H7 (cell line): ENCODE data around the gene ILKAP. TPM values are rescaled to one million over a fixed set of nuclear protein-coding genes. Genes with fewer than 3 reads are reported as not detected.

ENCODE experiments used
- DNase-seq: peaks from one replicate; pipeline ENCODE4 v3.0.0; 2012
- H3K27me3 ChIP-seq: 2 replicates; pipeline ENCODE4 v1.6.0; 2011; ENCODE audit warnings: mild to moderate bottlenecking, low read length; ENCODE audit not compliant: control insufficient read depth, insufficient read depth
- H3K36me3 ChIP-seq: replicated peaks from 2 replicates; pipeline ENCODE4 v1.5.1; 2011; ENCODE audit warnings: low read length; ENCODE audit not compliant: control insufficient read depth, insufficient read depth
- H3K4me3 ChIP-seq: 2 replicates; pipeline ENCODE4 v1.5.1; 2011; ENCODE audit warnings: low read depth, mild to moderate bottlenecking, control low read depth, low read length, moderate library complexity; ENCODE audit not compliant: insufficient read depth
- total RNA-seq: library from RNA; depleted of rRNA; stranded (reverse); fragments of >200 nt; shearing (Covaris generic); gene quantifications from 2 replicates; pipeline ENCODE4 v1.2.3, GENCODE V29; 2014

ILKAP gene
- total RNA-seq, 1 experiment from 2014 or later, result 12.8 TPM

DNA sequence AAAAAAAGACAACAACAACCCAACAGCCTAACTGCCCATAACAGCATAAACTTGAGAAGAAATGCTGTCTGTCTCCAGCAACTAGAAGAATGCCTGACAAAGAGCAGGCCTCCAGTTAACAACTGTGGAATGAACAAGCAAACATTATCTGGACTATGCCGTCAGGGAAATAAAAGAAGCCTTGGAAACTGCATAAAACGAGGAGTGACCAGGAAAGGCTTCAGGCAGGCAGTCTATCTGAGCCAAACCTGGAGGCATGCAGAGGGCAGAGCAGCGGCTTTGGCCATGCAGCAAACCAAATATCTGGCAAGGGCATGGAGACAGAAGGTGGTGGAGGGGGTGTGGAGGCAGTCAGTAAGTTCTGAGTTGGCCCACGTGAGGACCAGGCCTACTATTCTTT lies 25.2 kb upstream of the ILKAP start:
- H3K27me3 ChIP-seq, result peaks cover 29% of the 10 kb centered on the region
- DNase-seq, result no peak
- H3K36me3 ChIP-seq, result no peaks in the 10 kb centered on the region

DNA sequence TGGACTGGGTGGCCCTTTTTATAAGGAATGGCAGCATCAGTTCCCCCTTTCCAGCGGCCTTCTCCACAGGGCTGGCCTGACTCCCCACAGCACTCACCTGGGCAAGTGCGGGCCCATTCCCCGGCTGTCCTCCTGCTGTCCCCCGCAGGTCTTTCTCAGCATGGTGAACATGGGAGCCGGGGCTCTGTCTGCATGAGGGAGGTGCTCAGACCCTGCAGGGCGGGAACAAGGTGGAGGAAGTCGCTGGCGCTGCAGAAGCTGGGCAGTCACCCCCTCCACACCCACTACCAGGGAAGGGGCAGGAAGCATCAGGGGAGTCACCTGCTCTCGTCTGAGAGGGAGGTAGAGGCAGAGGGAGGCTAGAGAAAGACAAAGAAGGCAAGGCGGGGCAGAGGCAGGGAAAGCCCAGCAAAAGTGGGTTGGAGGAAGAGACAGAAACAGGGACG lies 24.1 kb upstream of the ILKAP start:
- Histone ChIP-seq H3K4me3 (no peak overlapping the region), H3K27me3 (peaks cover 29% of the 10 kb centered on the region), H3K36me3 (no peaks in the 10 kb centered on the region)
- DNase-seq, result peak; percentile 69

More for the DNA sequence above, 25.2 kb upstream of the ILKAP start:
- no peak overlapping the region for H3K4me3 ChIP-seq

GRCh38 chr2:238226698-238227586 lies 23.4 kb upstream of the ILKAP start:
- DNase-seq, result no peak
- Histone ChIP-seq H3K4me3 (no peak overlapping the region), H3K27me3 (peaks cover 26% of the 10 kb centered on the region), H3K36me3 (no peaks in the 10 kb centered on the region)

DNA sequence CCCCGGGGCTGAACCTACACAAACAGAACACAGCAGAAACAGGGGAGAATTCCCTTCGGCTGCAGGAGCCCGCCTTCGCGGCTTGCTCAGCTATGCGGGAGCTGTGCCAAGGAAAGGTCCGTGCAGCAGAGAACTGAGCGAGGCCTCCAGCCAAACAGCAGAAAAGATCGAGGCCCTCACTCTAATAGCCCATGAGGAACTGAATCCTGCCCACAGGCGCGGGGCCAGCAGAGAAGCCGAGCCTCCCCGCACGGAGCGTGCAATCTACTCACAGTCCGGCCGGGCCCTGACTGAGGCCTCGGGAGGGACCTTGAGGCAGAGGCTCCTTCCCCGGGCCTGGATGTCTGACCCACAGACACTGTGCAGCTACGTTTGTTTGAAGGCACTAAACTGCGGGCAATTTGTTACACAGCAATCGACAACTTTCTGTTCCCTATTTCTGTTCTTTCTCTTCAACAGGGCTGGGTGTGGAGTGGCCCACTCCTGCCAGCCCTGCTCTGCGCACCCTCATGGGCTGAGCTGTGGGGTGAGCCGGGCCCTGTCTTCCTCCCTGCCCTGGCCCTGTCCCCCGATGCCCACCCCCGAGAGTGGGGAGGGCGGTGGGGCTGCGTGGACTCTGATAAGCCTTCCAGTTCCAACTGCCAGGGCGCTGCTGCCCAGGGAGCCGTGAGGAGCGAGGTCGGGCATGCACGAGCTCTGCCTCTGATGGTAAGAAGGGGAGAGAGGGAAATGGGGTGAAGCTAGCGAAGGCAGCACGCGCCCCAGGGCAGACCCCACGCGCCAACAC lies 22.6 kb upstream of the ILKAP start:
- Histone ChIP-seq H3K4me3 (no peak overlapping the region), H3K27me3 (peaks cover 22% of the 10 kb centered on the region), H3K36me3 (no peaks in the 10 kb centered on the region)
- peak; percentile 39 for DNase-seq

- peak; percentile 48 for DNase-seq
- Histone ChIP-seq H3K27me3 (peaks cover 12% of the 10 kb centered on the region), H3K36me3 (no peaks in the 10 kb centered on the region), H3K4me3 (no peak overlapping the region)
Measured at GRCh38 chr2:238225121-238225520, 21.6 kb upstream of the ILKAP start.

GRCh38 chr2:238224356-238225035 lies 21.0 kb upstream of the ILKAP start:
- no peaks in the 10 kb centered on the region for H3K36me3 ChIP-seq
- DNase-seq, result peak; percentile 41
- H3K4me3 ChIP-seq, result no peak overlapping the region
- peaks cover 7% of the 10 kb centered on the region for H3K27me3 ChIP-seq

DNA sequence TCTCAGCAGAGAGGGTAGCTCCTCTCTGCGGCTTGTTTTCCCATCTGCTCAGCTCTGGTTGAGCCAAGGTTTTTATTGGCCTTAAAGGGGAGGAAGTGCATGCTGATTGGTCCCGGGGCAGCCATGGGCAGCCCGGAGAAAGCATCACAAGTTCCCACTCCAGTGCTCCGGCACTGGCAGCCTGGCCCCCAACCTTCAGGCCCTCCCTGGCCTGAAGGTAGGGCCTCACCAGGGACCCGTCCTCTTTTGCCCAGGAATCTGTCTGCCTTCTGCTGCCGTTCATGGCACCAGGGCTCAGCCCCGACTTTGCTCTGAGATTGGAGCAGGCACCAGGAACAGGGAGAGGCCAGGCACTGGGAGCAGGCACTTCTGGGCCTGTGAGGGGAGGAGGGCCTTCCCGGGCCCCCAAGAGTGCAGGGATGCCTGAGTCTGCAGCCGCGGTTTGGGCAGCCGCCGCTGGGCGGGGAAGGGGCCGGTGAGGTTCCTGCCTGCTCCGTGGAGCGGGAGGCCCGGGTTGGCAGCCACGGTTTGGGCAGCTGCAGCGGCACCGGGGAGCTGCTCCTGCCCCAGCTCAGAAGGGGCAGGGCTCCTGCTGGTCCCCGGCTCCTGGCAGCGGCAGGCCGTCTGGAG lies 17.5 kb upstream of the ILKAP start:
- Histone ChIP-seq H3K27me3 (no peaks in the 10 kb centered on the region), H3K36me3 (no peaks in the 10 kb centered on the region), H3K4me3 (no peak overlapping the region)
- peak; percentile 60 for DNase-seq

GRCh38 chr2:238220274-238220891 lies 16.9 kb upstream of the ILKAP start:
- DNase-seq, result no peak
- no peaks in the 10 kb centered on the region for H3K27me3 ChIP-seq
- no peak overlapping the region for H3K4me3 ChIP-seq
- H3K36me3 ChIP-seq, result no peaks in the 10 kb centered on the region

GRCh38 chr2:238216651-238217184 lies 13.2 kb upstream of the ILKAP start:
- no peak for DNase-seq
- Histone ChIP-seq H3K27me3 (no peaks in the 10 kb centered on the region), H3K4me3 (no peak overlapping the region)

GRCh38 chr2:238207006-238207405 lies 3.5 kb upstream of the ILKAP start:
- no peaks in the 10 kb centered on the region for H3K36me3 ChIP-seq
- peaks cover 2% of the 10 kb centered on the region; the same call in 1 of the 2 replicates for H3K27me3 ChIP-seq
- no peak for DNase-seq
- no peak overlapping the region for H3K4me3 ChIP-seq

More at GRCh38 chr2:238216651-238217184, 13.2 kb upstream of the ILKAP start:
- H3K36me3 ChIP-seq, result no peaks in the 10 kb centered on the region

DNA sequence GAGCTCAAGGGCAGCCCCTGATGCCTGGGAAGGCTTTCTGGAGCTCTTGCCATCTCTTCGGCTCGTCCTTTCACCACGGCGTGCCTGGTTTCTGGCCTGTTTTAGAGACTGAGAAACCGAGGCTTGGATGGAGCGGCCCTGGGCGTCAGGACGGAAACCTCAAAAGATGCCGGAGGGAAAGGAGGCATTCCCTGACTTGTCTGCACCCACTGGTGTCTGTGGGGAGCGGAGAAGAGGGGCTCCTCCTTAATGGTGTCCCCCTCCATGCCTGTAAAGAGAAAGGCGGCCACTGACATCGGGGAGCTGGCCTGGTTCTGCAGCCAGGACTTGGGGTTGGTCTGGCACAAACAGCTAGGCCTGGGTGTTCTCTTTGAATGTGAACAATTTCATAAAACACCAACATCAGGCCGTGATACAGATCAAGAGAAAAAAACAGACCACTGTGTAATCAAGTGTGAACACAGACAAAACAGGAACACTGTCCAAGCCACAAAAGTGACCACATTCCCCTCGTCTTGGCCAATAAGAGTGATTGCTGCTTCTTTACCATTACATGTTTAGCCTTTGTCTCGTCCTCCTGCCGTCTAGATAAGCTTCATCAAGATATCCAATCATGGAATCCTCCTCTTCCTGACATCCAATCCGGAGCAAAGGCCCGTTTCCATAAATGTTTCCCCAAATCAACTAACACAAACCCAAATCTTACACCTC lies 633 bp upstream of the ILKAP start:
- peak overlapping the region; percentile 44 for H3K4me3 ChIP-seq
- no peaks in the 10 kb centered on the region for H3K36me3 ChIP-seq
- H3K27me3 ChIP-seq, result peaks cover 2% of the 10 kb centered on the region; the same call in 1 of the 2 replicates
- DNase-seq, result no peak

DNA sequence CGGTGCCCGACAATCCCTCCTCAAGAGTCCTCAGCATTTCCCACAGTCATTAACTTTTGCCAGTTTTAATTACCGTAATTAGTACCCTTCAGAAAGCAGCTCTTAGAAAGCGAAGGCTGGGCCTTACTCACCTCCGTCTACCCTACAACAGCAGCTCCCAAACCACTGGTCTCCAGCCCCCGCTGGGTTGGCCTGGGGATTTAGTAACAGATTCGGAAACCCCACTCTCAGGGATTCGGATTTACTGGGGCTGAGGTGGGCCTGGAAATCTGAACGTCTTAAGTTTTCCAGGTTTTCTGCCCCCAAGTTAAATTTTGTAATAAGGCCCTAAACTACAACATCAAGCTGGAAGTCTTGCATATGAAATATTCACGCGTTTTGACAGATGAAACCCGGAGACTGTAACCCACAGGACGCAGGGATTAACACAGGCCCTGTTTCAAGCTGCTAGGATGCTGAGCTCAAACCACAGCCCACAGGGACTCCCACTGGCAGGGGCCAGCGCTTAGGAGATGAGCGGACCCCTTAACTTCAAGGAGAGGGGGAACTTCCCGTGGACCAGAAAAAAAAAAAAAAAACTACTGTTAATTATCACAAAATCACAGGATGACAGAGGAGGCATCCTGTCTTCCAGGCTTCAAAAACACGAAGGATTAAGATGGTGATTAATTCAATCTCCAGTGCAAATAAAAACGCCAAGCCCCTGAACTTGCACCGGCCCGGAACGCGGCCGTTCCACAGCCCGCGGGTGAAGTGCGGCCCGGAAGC lies 985 bp downstream of the ILKAP start:
- DNase-seq, result peak; percentile 73
- H3K27me3 ChIP-seq, result no peaks in the 10 kb centered on the region
- peak overlapping the region; percentile 68 for H3K4me3 ChIP-seq

More for the DNA sequence above, 985 bp downstream of the ILKAP start:
- H3K36me3 ChIP-seq, result no peaks in the 10 kb centered on the region
